ENCODE measurements around the gene AFAP1. TPM values are rescaled to one million over a fixed set of nuclear protein-coding genes. Genes with fewer than 3 reads are reported as not detected.

AFAP1 gene
- total RNA-seq, 1 experiment from 2014 or later = 23.6 TPM

- DNase-seq (ENCODE audit: low spot score) = no peak
- TF ChIP-seq CREM (CRISPR knock-in tag; IDR thresholded peaks at IDR 0.05) = no peak
- TF ChIP-seq, protein P1, sequence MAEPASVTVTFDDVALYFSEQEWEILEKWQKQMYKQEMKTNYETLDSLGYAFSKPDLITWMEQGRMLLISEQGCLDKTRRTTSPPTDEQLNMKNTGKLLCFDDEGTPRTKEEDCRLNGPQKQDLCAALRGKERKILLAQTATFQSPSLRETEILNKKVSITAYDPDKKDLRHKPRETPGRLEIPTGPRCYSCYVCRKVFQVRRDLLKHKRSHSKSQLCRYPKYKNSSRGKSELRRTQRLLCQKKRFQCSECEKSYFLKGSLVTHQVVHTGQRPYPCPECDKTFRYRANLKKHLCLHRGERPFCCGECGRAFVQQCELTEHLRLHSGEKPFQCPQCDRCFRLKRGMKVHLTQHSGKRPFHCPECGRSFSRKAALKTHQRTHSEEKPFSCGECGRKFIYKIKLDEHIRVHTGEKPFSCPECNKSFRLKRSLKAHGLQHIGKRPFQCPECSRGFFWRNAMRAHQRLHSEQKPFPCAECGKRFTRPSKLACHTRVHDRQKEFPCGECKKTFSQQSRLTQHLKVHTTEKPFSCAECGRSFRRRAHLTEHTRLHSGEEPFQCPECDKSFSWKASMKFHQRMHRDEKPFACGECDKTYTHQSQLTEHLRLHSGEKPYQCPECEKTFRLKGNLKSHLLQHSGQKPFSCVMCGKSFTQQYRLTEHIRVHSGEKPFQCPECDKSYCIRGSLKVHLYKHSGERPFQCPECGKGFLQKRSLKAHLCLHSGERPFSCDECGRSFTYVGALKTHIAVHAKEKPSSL (CRISPR knock-in tag; conservative IDR thresholded peaks at IDR 0.05) = no peak
- no peak for TF ChIP-seq CBFB (CRISPR knock-in tag; IDR thresholded peaks at IDR 0.05; ENCODE audit: low read depth)
- TF ChIP-seq, protein P2, sequence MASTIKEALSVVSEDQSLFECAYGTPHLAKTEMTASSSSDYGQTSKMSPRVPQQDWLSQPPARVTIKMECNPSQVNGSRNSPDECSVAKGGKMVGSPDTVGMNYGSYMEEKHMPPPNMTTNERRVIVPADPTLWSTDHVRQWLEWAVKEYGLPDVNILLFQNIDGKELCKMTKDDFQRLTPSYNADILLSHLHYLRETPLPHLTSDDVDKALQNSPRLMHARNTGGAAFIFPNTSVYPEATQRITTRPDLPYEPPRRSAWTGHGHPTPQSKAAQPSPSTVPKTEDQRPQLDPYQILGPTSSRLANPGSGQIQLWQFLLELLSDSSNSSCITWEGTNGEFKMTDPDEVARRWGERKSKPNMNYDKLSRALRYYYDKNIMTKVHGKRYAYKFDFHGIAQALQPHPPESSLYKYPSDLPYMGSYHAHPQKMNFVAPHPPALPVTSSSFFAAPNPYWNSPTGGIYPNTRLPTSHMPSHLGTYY (CRISPR knock-in tag; IDR thresholded peaks at IDR 0.05) = no peak
- no peak for TF ChIP-seq JUN (CRISPR knock-in tag; IDR thresholded peaks at IDR 0.05)
- TF ChIP-seq ZNF671 (CRISPR knock-in tag; IDR thresholded peaks at IDR 0.05) = no peak
- no peak for TF ChIP-seq ZBTB21 (CRISPR knock-in tag; IDR thresholded peaks at IDR 0.05; ENCODE audit: borderline replicate concordance)
- TF ChIP-seq, protein P3, sequence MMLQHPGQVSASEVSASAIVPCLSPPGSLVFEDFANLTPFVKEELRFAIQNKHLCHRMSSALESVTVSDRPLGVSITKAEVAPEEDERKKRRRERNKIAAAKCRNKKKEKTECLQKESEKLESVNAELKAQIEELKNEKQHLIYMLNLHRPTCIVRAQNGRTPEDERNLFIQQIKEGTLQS (CRISPR knock-in tag; conservative IDR thresholded peaks at IDR 0.05) = no peak
- TF ChIP-seq, protein P4, sequence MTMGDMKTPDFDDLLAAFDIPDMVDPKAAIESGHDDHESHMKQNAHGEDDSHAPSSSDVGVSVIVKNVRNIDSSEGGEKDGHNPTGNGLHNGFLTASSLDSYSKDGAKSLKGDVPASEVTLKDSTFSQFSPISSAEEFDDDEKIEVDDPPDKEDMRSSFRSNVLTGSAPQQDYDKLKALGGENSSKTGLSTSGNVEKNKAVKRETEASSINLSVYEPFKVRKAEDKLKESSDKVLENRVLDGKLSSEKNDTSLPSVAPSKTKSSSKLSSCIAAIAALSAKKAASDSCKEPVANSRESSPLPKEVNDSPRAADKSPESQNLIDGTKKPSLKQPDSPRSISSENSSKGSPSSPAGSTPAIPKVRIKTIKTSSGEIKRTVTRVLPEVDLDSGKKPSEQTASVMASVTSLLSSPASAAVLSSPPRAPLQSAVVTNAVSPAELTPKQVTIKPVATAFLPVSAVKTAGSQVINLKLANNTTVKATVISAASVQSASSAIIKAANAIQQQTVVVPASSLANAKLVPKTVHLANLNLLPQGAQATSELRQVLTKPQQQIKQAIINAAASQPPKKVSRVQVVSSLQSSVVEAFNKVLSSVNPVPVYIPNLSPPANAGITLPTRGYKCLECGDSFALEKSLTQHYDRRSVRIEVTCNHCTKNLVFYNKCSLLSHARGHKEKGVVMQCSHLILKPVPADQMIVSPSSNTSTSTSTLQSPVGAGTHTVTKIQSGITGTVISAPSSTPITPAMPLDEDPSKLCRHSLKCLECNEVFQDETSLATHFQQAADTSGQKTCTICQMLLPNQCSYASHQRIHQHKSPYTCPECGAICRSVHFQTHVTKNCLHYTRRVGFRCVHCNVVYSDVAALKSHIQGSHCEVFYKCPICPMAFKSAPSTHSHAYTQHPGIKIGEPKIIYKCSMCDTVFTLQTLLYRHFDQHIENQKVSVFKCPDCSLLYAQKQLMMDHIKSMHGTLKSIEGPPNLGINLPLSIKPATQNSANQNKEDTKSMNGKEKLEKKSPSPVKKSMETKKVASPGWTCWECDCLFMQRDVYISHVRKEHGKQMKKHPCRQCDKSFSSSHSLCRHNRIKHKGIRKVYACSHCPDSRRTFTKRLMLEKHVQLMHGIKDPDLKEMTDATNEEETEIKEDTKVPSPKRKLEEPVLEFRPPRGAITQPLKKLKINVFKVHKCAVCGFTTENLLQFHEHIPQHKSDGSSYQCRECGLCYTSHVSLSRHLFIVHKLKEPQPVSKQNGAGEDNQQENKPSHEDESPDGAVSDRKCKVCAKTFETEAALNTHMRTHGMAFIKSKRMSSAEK (CRISPR knock-in tag; IDR thresholded peaks at IDR 0.05; ENCODE audit: borderline replicate concordance) = no peak
- TF ChIP-seq TP53 (CRISPR knock-in tag; IDR thresholded peaks at IDR 0.05) = no peak
- no peak for TF ChIP-seq JAZF1 (CRISPR knock-in tag; IDR thresholded peaks at IDR 0.05)
- TF ChIP-seq, protein P5, sequence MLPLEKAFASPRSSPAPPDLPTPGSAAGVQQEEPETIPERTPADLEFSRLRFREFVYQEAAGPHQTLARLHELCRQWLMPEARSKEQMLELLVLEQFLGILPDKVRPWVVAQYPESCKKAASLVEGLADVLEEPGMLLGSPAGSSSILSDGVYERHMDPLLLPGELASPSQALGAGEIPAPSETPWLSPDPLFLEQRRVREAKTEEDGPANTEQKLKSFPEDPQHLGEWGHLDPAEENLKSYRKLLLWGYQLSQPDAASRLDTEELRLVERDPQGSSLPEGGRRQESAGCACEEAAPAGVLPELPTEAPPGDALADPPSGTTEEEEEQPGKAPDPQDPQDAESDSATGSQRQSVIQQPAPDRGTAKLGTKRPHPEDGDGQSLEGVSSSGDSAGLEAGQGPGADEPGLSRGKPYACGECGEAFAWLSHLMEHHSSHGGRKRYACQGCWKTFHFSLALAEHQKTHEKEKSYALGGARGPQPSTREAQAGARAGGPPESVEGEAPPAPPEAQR (CRISPR knock-in tag; IDR thresholded peaks at IDR 0.05) = no peak
- ATAC-seq = no peak
- no peaks in the 10 kb centered on the region for H3K9me3 Mint-ChIP-seq
- peaks cover 36% of the 10 kb centered on the region for H3K4me1 Mint-ChIP-seq
- H3K27ac Mint-ChIP-seq = no peak overlapping the region
- H3K27me3 Mint-ChIP-seq (ENCODE audit: low read depth) = no peaks in the 10 kb centered on the region
- no peak overlapping the region for H3K4me3 Mint-ChIP-seq
- ChIA-PET CTCF (interaction anchor here (1.0 to 1.4 kb wide), 9 partner anchors 9 to 198 kb away, joined by 3 to 8 read pairs (median 4); partner anchors contain the start of gene AFAP1), POLR2A (interaction anchor here (0.7 to 1.2 kb wide), 2 partner anchors 20 to 155 kb away, joined by 3 to 4 read pairs; no protein-coding TSS in a partner anchor)
- H3K36me3 Mint-ChIP-seq = no peaks in the 10 kb centered on the region
These were observed 20.5 kb upstream of the AFAP1 start for GRCh38 chr4:7960017-7960789.

- ChIA-PET POLR2A (interaction anchor here (1.2 kb wide), 1 partner anchor 19 kb away, joined by 4 read pairs; no protein-coding TSS in a partner anchor), CTCF (interaction anchor here (0.6 to 1.4 kb wide), 11 partner anchors 10 to 197 kb away, joined by 3 to 8 read pairs (median 4); partner anchors contain the start of gene AFAP1)
- Mint-ChIP-seq H3K9me3 (no peaks in the 10 kb centered on the region), H3K4me3 (no peak overlapping the region), H3K36me3 (no peaks in the 10 kb centered on the region), H3K27ac (peak overlapping the region; percentile 32; the same call in 1 of the 2 replicates), H3K27me3 (ENCODE audit: low read depth) (no peaks in the 10 kb centered on the region), H3K4me1 (peaks cover 30% of the 10 kb centered on the region)
- ATAC-seq (peak; percentile 46), DNase-seq (ENCODE audit: low spot score) (no peak)
- no peak for TF ChIP-seq ZBTB21 (CRISPR knock-in tag; IDR thresholded peaks at IDR 0.05; ENCODE audit: borderline replicate concordance)
- no peak for TF ChIP-seq MYBL2 (CRISPR knock-in tag; IDR thresholded peaks at IDR 0.05)
- no peak for TF ChIP-seq ZBTB43 (CRISPR knock-in tag; IDR thresholded peaks at IDR 0.05)
- no peak for TF ChIP-seq AR (CRISPR knock-in tag; IDR thresholded peaks at IDR 0.05)
- TF ChIP-seq ELF4 (CRISPR knock-in tag; IDR thresholded peaks at IDR 0.05; ENCODE audit: low read depth) = no peak
- no peak for TF ChIP-seq SMAD3 (CRISPR knock-in tag; IDR thresholded peaks at IDR 0.05; ENCODE audit: borderline replicate concordance)
- TF ChIP-seq NR3C1 (CRISPR knock-in tag; conservative IDR thresholded peaks at IDR 0.05; ENCODE audit: low read depth) = no peak
- no peak for TF ChIP-seq NR2C2 (CRISPR knock-in tag; IDR thresholded peaks at IDR 0.05)
- TF ChIP-seq SP1 (CRISPR knock-in tag; conservative IDR thresholded peaks at IDR 0.05) = no peak
These were observed 19.4 kb upstream of the AFAP1 start for GRCh38 chr4:7959078-7959477.
